Natural killer cell (primary cell): ENCODE data around the gene PEPD. TPM values are rescaled to one million over a fixed set of nuclear protein-coding genes. Genes with fewer than 3 reads are reported as not detected.
"Not testable (repeated sequence)": the region's sequence is repeated elsewhere in the genome, so short reads cannot be mapped to it uniquely, and the experiment has no call there.

Experiments used
- ATAC-seq, 3 donors: fragments of 150-1000 bp in 2 of 3; fragments of 200-7000 bp in 1 of 3; cut with Tn5 transposase; 1 replicate in 1 of 3; 2 replicates in 2 of 3; pipeline ENCODE4 v1.10.0; 2021; ENCODE audit warnings: mild to moderate bottlenecking in 2 of 3, moderate library complexity in 2 of 3
- DNase-seq, 2 donors: peaks; one replicate each; pipeline versions ENCODE4 v3.0.0 to v3.0.0-alpha.2; 2013 to 2021; ENCODE audit warnings: mixed read lengths in 1 of 2
- H3K27ac ChIP-seq: one replicate; pipeline ENCODE4 v1.5.1; 2013; ENCODE audit warnings: mild to moderate bottlenecking, low read length
- H3K27me3 ChIP-seq: one replicate; pipeline ENCODE4 v1.6.1; 2013; ENCODE audit warnings: low read length; ENCODE audit not compliant: control insufficient read depth, insufficient read depth
- H3K36me3 ChIP-seq: one replicate; pipeline ENCODE4 v1.6.1; 2013; ENCODE audit warnings: low read length; ENCODE audit not compliant: control insufficient read depth, insufficient read depth
- H3K4me1 ChIP-seq: one replicate; pipeline ENCODE4 v1.6.1; 2013; ENCODE audit warnings: low read length; ENCODE audit not compliant: control insufficient read depth, insufficient read depth
- H3K4me3 ChIP-seq: one replicate; pipeline ENCODE4 v1.5.1; 2013; ENCODE audit warnings: low read length
- H3K9me3 ChIP-seq: one replicate; pipeline ENCODE4 v1.6.1; 2013; ENCODE audit warnings: low read length; ENCODE audit not compliant: control insufficient read depth, insufficient read depth
- H3K27ac Mint-ChIP-seq, 2 donors: one replicate each; pipeline ENCODE4 v1.8.0; 2022; ENCODE audit warnings: mild to moderate bottlenecking in 2 of 2, mixed read lengths in 2 of 2, moderate library complexity in 1 of 2
- H3K27me3 Mint-ChIP-seq, 2 donors: one replicate each; pipeline ENCODE4 v1.8.0; 2022; ENCODE audit warnings: low read depth in 2 of 2, mixed read lengths in 2 of 2
- H3K36me3 Mint-ChIP-seq: one replicate; pipeline ENCODE4 v1.8.0; 2022; ENCODE audit warnings: mixed read lengths
- H3K4me1 Mint-ChIP-seq, 2 donors: one replicate each; pipeline ENCODE4 v1.8.0; 2022; ENCODE audit warnings: mixed read lengths in 2 of 2
- H3K4me3 Mint-ChIP-seq: one replicate; pipeline ENCODE4 v1.8.0; 2022; ENCODE audit warnings: mild to moderate bottlenecking, moderate library complexity, mixed read lengths
- H3K9me3 Mint-ChIP-seq, 2 donors: one replicate each; pipeline ENCODE4 v1.8.0; 2022; ENCODE audit warnings: mixed read lengths in 2 of 2
- CTCF ChIP-seq: fragments of 200-600 bp; IDR thresholded peaks from one replicate; pipeline ENCODE4 v1.8.0; 2022; ENCODE audit warnings: antibody characterized with exemption
- WGBS: methylation state at CpG from one replicate; pipeline ENCODE4 v1.1.7; 2013; ENCODE audit warnings: missing lambda C conversion rate; ENCODE audit not compliant: insufficient coverage; 5-methylcytosine and 5-hydroxymethylcytosine counted together
- intact Hi-C: fragments of 100-400 bp; cut with micrococcal nuclease; formaldehyde crosslinking; loops from one replicate; pipeline ENCODE4 v1.14.2; 2022
- total RNA-seq, 4 donors: library from RNA; stranded (reverse); fragments of 120-200 nt in 1 of 4; gene quantifications; one replicate each; pipeline versions ENCODE4 v1.2.3 to v1.2.4, GENCODE V29; 2013 to 2022

Gene PEPD
- total RNA-seq, 3 donors from 2014 or later (not counting 1 experiment from before 2014, with no cell fraction given), result 33.9 to 42.2 (median 40.9) TPM

- Mint-ChIP-seq H3K36me3 (no peaks in the 10 kb centered on the region), H3K27me3 (peaks cover 0 to 4% of the 10 kb centered on the region in 2 donors), H3K27ac (no peak overlapping the region), H3K4me3 (no peak overlapping the region), H3K4me1 (no peaks in the 10 kb centered on the region), H3K9me3 (no peaks in the 10 kb centered on the region)
- Histone ChIP-seq H3K9me3 (no peaks in the 10 kb centered on the region), H3K4me1 (no peaks in the 10 kb centered on the region), H3K36me3 (no peaks in the 10 kb centered on the region), H3K27me3 (no peaks in the 10 kb centered on the region), H3K27ac (no peak overlapping the region), H3K4me3 (no peak overlapping the region)
- 89% methylated on average over 7 of the region's 10 CpGs for WGBS
- TF ChIP-seq CTCF, result no peak
- ATAC-seq (no peak), DNase-seq (no peak)
- intact Hi-C loops, result no loop called here
Measured at GRCh38 chr19:33557196-33557595, 35.6 kb upstream of the PEPD start.

GRCh38 chr19:33556261-33556660 lies 34.7 kb upstream of the PEPD start:
- Histone ChIP-seq H3K4me1 (no peaks in the 10 kb centered on the region), H3K27me3 (no peaks in the 10 kb centered on the region), H3K36me3 (no peaks in the 10 kb centered on the region), H3K9me3 (no peaks in the 10 kb centered on the region), H3K4me3 (no peak overlapping the region), H3K27ac (no peak overlapping the region)
- intact Hi-C loops, result no loop called here
- no peaks in the 10 kb centered on the region for H3K4me1 Mint-ChIP-seq
- no peak overlapping the region for H3K4me3 Mint-ChIP-seq
- ATAC-seq (no peak), DNase-seq (no peak)
- no peaks in the 10 kb centered on the region for H3K36me3 Mint-ChIP-seq
- 67% methylated on average over 4 of the region's 4 CpGs for WGBS
- H3K9me3 Mint-ChIP-seq, result no peaks in the 10 kb centered on the region
- H3K27me3 Mint-ChIP-seq, result no peaks in the 10 kb centered on the region
- TF ChIP-seq CTCF, result no peak
- no peak overlapping the region for H3K27ac Mint-ChIP-seq

- H3K4me1 Mint-ChIP-seq, H3K9me3 Mint-ChIP-seq, intact Hi-C loops: not testable (repeated sequence)
Measured at GRCh38 chr19:33555726-33556125, 34.1 kb upstream of the PEPD start.

GRCh38 chr19:33554821-33555220 lies 33.2 kb upstream of the PEPD start:
- no peaks in the 10 kb centered on the region for H3K36me3 Mint-ChIP-seq
- H3K9me3 Mint-ChIP-seq, result no peaks in the 10 kb centered on the region
- no peak for TF ChIP-seq CTCF
- 91% methylated on average over 7 of the region's 7 CpGs for WGBS
- Histone ChIP-seq H3K27me3 (no peaks in the 10 kb centered on the region), H3K27ac (no peak overlapping the region), H3K9me3 (no peaks in the 10 kb centered on the region), H3K36me3 (no peaks in the 10 kb centered on the region), H3K4me3 (no peak overlapping the region), H3K4me1 (no peaks in the 10 kb centered on the region)
- DNase-seq (no peak), ATAC-seq (no peak)
- H3K4me3 Mint-ChIP-seq, result no peak overlapping the region
- H3K4me1 Mint-ChIP-seq, result no peaks in the 10 kb centered on the region
- intact Hi-C loops, result no loop called here
- no peaks in the 10 kb centered on the region for H3K27me3 Mint-ChIP-seq
- H3K27ac Mint-ChIP-seq, result no peak overlapping the region

More at GRCh38 chr19:33555726-33556125, 34.1 kb upstream of the PEPD start:
- not testable (repeated sequence) for H3K27me3 Mint-ChIP-seq, H3K36me3 ChIP-seq, H3K27me3 ChIP-seq, DNase-seq, H3K4me3 Mint-ChIP-seq, H3K27ac ChIP-seq, ATAC-seq, H3K9me3 ChIP-seq, H3K4me3 ChIP-seq, H3K4me1 ChIP-seq, H3K36me3 Mint-ChIP-seq, H3K27ac Mint-ChIP-seq
- 55% methylated on average over 4 of the region's 4 CpGs for WGBS
